Kidney (tissue), 14 donors: ENCODE results near the gene CASP5. TPM values are rescaled to one million over a fixed set of nuclear protein-coding genes. Genes with fewer than 3 reads are reported as not detected.

ENCODE experiments used
- DNase-seq, 5 donors: peaks; one replicate each; pipeline ENCODE4 v3.0.0-alpha.2; 2013 to 2020
- FAIRE-seq: peaks from 2 replicates; lab custom pipeline; 2012; peaks lifted over from hg19 to GRCh38; lab: Jason Lieb, UNC
- H3K27ac ChIP-seq, 2 donors: one replicate each; pipeline ENCODE4 v1.7.0; 2013; ENCODE audit warnings: low read depth in 2 of 2, low read length in 2 of 2, inconsistent platforms in 1 of 2
- H3K27me3 ChIP-seq: one replicate; pipeline ENCODE4 v1.7.1; 2013; ENCODE audit warnings: low read length, inconsistent platforms; ENCODE audit not compliant: control insufficient read depth, insufficient read depth
- H3K36me3 ChIP-seq, 3 donors: one replicate each; pipeline versions ENCODE4 v1.7.0 to v1.7.1; 2013; ENCODE audit warnings: low read length in 3 of 3, control low read depth in 1 of 3, inconsistent platforms in 1 of 3; ENCODE audit not compliant: insufficient read depth in 3 of 3, control insufficient read depth in 2 of 3
- H3K4me1 ChIP-seq, 3 donors: one replicate each; pipeline versions ENCODE4 v1.7.0 to v1.7.1; 2013; ENCODE audit warnings: low read length in 3 of 3, inconsistent platforms in 1 of 3, low read depth in 1 of 3; ENCODE audit not compliant: control insufficient read depth in 2 of 3, insufficient read depth in 2 of 3
- H3K4me3 ChIP-seq, 3 donors: one replicate each; pipeline versions ENCODE4 v1.7.0 to v1.8.1; 2013; ENCODE audit warnings: low read length in 3 of 3, control low read depth in 1 of 3, inconsistent platforms in 1 of 3
- H3K9ac ChIP-seq, 3 donors: one replicate each; pipeline versions ENCODE4 v1.7.0 to v1.7.1; 2013; ENCODE audit warnings: low read length in 3 of 3, control low read depth in 1 of 3, inconsistent platforms in 1 of 3
- H3K9me3 ChIP-seq, 3 donors: one replicate each; pipeline versions ENCODE4 v1.7.0 to v1.7.1; 2013; ENCODE audit warnings: low read length in 3 of 3, control low read depth in 1 of 3, inconsistent platforms in 1 of 3; ENCODE audit not compliant: control insufficient read depth in 2 of 3, insufficient read depth in 1 of 3
- intact Hi-C: fragments of 100-400 bp; cut with DNase I; formaldehyde crosslinking; loops from one replicate; pipeline ENCODE4 v1.11.1; 2022
- polyA plus RNA-seq: library from polyadenylated mRNA; stranded (reverse); fragments of 350-450 nt; fragmentation: Illumina TruSeq; extraction: RNeasy Lipid Tissue Mini Kit (QIAGEN cat#74804); gene quantifications from one replicate; pipeline ENCODE4 v1.2.3, GENCODE V29; 2014; ENCODE audit warnings: low read depth, low replicate concordance; ENCODE audit not compliant: insufficient read depth
- total RNA-seq: library from RNA; stranded (reverse); fragmentation: NEBNext Ultra II Directional; extraction: Animal tissue kit (Norgen Biotek cat#: 25700); gene quantifications from one replicate; pipeline ENCODE4 v1.2.1, GENCODE V29; 2021
- TF ChIP-seq, protein P1 (sequence below): IDR thresholded peaks from 3 replicates; pipeline ENCODE4 v1.5.1; 2012; ENCODE audit warnings: mild to moderate bottlenecking, moderate library complexity, borderline replicate concordance; ENCODE audit not compliant: insufficient read depth; ENCODE audit errors: extremely low read depth
- donor health status: control.
- donor health status: control.
- donor health status: control.
- donor health status: control.
- donor health status: control.
- donor health status: DM: yes; HTN: yes; CAD: no.
- donor health status: Normal renal cell carcinoma (clear cell type).

Gene CASP5
- total and polyA plus RNA-seq, 2 donors from 2014 or later, result 0.91 TPM; not detected in 1

DNA sequence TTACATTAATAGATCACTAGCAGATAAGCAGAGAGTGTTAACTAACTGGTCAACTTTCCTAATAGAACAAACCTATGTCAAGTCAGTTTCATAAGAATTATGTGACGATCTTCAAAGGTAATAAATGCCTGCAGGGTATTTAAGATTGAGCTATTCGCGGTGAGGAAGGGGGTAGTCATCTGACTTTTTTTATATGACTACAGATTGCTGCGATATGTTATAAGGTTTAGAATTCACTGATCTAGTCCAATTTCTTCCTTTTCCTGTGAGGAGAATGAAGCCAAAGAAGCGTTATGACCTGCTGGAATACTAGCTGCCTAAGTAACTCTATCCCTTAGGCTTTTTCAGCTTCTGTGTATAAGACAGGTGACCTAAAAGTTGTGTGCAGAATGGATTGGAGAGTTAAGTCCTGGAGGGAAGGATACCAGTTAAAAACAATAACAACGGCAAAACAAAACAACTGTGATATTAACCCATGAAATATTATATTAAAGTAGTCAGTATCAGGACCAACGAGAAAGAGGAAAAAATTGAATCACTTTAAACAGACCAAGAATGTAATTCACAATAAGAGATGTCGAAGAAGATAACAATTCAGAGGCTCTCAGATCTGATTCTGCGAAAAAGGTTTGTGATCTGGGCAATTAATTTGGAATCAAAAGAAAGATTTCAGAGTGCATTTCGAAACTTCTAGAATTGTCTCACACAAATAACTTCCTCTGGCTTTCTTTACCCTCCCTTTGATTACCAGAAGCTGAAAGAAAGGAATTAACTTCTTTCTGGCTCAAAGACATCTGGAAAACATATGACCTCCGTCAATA, 55.2 kb downstream of the CASP5 start:
- intact Hi-C loops, result no loop called here
- FAIRE-seq, result no peak
- peaks cover 0 to 5% (median 3%) of the 10 kb centered on the region in 3 donors for H3K4me1 ChIP-seq
- peak overlapping the region; percentile 37 to 72 (median 68) for H3K9ac ChIP-seq
- no peaks in the 10 kb centered on the region for H3K9me3 ChIP-seq
- H3K36me3 ChIP-seq, result peaks cover 0 to 3% (median 0%) of the 10 kb centered on the region in 3 donors
- H3K27me3 ChIP-seq, result no peaks in the 10 kb centered on the region
- peak overlapping the region; percentile 79 to 93 for H3K27ac ChIP-seq
- H3K4me3 ChIP-seq, result peak overlapping the region; percentile 70 to 93 (median 73)
- TF ChIP-seq, protein P1, sequence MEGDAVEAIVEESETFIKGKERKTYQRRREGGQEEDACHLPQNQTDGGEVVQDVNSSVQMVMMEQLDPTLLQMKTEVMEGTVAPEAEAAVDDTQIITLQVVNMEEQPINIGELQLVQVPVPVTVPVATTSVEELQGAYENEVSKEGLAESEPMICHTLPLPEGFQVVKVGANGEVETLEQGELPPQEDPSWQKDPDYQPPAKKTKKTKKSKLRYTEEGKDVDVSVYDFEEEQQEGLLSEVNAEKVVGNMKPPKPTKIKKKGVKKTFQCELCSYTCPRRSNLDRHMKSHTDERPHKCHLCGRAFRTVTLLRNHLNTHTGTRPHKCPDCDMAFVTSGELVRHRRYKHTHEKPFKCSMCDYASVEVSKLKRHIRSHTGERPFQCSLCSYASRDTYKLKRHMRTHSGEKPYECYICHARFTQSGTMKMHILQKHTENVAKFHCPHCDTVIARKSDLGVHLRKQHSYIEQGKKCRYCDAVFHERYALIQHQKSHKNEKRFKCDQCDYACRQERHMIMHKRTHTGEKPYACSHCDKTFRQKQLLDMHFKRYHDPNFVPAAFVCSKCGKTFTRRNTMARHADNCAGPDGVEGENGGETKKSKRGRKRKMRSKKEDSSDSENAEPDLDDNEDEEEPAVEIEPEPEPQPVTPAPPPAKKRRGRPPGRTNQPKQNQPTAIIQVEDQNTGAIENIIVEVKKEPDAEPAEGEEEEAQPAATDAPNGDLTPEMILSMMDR, result no peak
- DNase-seq, result peak in 2 of 5 donors; percentile 14 to 16

DNA sequence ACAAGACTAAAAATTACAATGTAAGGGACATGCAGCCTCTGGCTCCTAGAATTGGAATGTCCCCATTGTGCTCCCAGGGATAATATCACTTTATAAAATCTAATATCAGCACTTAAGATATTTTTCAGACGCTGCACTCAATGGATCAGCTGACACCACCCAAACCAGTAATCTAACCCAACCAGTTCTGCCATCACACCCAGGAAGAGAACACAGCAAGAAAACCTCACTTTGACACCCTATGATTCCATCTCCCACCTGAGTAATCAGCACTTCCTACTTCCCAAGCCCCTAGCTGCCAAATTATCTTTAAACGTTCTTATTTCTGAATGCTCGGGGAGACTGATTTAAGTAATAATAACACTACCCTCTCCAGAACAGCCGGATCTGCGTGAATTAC, 57.2 kb downstream of the CASP5 start:
- no peak overlapping the region for H3K9ac ChIP-seq
- DNase-seq (no peak), FAIRE-seq (no peak)
- H3K9me3 ChIP-seq, result no peaks in the 10 kb centered on the region
- H3K27me3 ChIP-seq, result no peaks in the 10 kb centered on the region
- H3K4me1 ChIP-seq, result peaks cover 0 to 5% (median 3%) of the 10 kb centered on the region in 3 donors
- H3K36me3 ChIP-seq, result peaks cover 0 to 3% (median 0%) of the 10 kb centered on the region in 3 donors
- TF ChIP-seq, protein P1, result no peak
- intact Hi-C loops, result no loop called here
- no peak overlapping the region for H3K27ac ChIP-seq
- H3K4me3 ChIP-seq, result no peak overlapping the region

DNA sequence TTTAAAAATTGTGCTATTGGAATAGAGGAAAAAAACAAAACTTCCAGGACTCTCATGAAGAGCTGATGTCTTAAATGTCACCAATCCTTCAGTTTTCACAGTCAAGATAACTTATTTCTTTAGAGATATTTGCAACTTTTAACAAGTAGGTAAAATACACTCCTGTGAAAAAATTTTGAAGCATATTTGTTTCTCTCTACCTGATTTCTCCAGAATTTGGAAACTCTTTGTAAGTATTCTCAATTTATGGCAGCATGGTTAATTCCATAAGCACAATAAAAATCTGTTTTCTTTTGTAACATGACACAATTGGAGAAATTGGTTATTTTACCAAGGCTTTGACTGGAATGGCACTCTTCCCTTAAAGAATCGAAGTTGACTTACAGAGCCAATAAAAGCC, 58.7 kb downstream of the CASP5 start:
- peaks cover 0 to 3% (median 0%) of the 10 kb centered on the region in 3 donors for H3K36me3 ChIP-seq
- H3K9ac ChIP-seq, result no peak overlapping the region
- H3K4me3 ChIP-seq, result no peak overlapping the region
- DNase-seq (no peak), FAIRE-seq (no peak)
- no peaks in the 10 kb centered on the region for H3K9me3 ChIP-seq
- H3K27me3 ChIP-seq, result no peaks in the 10 kb centered on the region
- TF ChIP-seq, protein P1, result no peak
- H3K4me1 ChIP-seq, result peaks cover 0 to 5% (median 3%) of the 10 kb centered on the region in 3 donors
- intact Hi-C loops, result no loop called here
- H3K27ac ChIP-seq, result no peak overlapping the region
